AG09309 (cell line): Measurements from ENCODE around the gene STAT6.

Experiments used
- DNase-seq: peaks from one replicate; pipeline ENCODE4 v3.0.0-alpha.2; 2010; ENCODE audit warnings: low read depth
- H3K4me3 ChIP-seq: 2 replicates; pipeline ENCODE4 v1.5.1; 2011; ENCODE audit warnings: mild to moderate bottlenecking, low read depth, low read length, moderate library complexity; ENCODE audit not compliant: control insufficient read depth
- TF ChIP-seq, protein P1 (sequence below): IDR thresholded peaks from 2 replicates; pipeline ENCODE4 v1.5.1; 2011; ENCODE audit warnings: mild to moderate bottlenecking, low read depth, low read length, inconsistent platforms; ENCODE audit not compliant: insufficient read depth, control insufficient read depth; ENCODE audit errors: missing control alignments

STAT6 gene

DNA sequence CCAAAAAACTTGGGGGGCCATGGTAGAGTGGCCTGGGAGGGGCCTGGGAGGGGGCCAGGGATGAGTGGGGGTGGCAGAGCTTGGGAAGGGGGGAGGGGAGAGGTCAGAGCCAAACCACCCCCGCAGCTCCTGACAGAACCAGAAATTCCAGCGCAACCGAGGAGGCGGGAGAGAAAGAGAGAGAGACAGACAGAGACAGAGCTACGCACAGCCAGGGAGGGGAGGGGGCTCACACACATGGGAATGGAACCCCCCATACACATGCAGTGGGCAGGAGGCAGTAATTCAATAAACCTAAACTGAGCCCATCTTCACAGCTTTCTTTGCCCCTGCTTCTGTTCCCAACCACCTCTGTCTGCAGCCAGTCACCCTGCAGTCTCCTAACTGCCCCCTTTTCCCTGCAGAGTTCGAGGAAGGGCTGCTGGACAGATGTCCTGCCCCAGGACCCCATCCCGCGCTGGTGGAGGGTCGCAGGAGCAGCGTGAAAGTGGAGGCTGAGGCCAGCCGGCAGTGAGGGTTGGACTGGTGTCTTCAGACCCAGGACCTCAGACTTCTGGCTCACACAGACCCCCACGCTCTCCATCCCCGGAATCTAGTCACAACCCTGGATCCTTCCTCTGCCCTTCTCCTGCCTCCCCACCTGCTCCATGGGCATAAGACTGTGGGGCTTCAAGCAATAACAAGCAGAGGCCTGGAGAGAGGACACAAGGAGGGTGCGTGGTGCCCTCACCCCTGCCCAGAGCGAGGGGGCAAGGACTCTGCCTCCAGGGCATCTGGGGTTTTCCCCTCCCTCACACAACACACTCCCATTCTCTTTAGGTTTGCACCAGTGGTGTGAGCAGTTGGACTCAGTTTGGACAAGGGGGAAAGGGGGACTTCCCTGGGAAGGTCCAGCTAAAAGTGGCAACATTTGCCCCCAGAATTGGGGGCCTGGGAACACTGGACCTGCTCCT, 16.7 kb downstream of the STAT6 start:
- TF ChIP-seq, protein P1, sequence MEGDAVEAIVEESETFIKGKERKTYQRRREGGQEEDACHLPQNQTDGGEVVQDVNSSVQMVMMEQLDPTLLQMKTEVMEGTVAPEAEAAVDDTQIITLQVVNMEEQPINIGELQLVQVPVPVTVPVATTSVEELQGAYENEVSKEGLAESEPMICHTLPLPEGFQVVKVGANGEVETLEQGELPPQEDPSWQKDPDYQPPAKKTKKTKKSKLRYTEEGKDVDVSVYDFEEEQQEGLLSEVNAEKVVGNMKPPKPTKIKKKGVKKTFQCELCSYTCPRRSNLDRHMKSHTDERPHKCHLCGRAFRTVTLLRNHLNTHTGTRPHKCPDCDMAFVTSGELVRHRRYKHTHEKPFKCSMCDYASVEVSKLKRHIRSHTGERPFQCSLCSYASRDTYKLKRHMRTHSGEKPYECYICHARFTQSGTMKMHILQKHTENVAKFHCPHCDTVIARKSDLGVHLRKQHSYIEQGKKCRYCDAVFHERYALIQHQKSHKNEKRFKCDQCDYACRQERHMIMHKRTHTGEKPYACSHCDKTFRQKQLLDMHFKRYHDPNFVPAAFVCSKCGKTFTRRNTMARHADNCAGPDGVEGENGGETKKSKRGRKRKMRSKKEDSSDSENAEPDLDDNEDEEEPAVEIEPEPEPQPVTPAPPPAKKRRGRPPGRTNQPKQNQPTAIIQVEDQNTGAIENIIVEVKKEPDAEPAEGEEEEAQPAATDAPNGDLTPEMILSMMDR, result no peak
- no peak overlapping the region for H3K4me3 ChIP-seq
- DNase-seq, result no peak

DNA sequence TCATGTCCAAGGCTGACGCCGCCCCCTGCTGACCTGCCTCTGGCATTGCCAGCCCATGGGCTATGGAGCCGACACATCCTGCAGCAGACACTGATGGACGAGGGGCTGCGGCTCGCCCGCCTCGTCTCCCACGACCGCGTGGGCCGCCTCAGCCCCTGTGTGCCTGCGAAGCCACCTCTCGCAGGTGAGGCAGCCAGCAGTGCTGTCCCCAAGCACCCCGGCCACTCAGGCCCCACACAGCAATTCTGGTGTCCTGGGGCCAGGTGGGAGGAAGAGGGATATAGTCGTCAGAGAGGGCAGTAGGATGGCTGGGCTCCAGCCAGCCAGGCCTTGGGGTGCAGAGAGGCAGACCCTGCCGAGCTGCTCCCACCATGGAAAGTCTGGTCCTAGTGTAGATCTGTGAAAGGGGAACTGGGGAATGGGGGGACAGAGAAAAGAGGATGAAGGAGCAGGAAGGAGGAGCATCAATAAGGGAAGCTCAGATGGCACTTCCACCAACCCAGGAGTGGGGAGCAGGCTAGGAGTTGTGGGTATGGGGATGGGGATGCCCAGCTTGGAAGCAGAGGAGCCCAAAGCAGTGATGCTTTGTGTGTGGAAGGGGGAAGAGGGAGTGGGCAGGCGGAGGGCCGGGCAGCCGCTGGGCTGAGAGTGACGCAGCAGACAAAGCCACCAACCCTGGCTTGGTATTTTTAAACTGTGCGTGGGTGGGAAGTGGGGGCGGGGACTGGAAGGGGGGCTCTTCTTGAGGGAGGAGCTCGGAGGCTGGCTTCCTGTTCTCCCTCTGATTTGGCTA, 17.6 kb downstream of the STAT6 start:
- no peak overlapping the region for H3K4me3 ChIP-seq
- TF ChIP-seq, protein P1, result peak; percentile 66
- peak; percentile 62 for DNase-seq

DNA sequence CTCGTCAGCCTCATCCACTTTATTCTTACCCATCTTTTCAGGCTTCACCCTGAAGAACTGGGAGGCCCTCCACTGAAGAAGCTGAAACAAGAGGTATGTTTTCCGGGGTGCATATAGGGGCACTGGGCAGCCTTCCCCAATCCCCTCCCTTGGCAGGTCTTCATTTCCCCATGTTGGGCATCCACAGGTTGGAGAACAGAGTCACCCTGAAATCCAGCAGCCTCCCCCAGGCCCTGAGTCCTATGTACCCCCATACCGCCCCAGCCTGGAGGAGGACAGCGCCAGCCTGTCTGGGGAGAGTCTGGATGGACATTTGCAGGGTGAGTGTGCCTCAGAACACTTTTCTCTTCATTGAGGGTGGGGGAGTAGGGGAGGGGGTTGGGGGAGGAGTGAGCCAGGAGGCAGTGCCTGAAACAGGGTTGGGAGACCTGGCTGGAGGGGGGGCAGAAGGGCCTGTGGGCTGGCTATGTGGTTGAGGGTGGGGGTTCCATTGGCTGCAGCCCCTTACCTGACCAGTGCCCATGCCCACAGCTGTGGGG, 18.2 kb downstream of the STAT6 start:
- DNase-seq, result no peak
- no peak overlapping the region; the same call in 1 of the 2 replicates for H3K4me3 ChIP-seq
- TF ChIP-seq, protein P1, result no peak

DNA sequence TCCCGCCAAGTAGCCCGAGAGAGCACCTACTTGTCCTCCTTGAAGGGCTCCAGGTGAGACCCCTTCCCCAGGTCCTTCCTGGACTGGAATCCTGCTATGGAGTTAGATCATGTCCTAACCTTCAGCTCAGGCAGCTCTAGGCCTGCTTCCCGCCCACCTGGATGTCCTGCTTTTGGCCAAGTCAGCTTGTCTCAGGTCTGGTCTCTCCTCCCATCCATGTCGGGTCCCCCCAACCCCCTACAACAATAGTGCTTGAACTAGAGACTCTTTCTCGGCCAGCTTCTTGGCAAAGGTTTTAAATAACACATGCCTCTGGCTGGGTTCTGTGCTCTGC, 18.7 kb downstream of the STAT6 start:
- no peak overlapping the region for H3K4me3 ChIP-seq
- DNase-seq, result no peak
- TF ChIP-seq, protein P1, result no peak

DNA sequence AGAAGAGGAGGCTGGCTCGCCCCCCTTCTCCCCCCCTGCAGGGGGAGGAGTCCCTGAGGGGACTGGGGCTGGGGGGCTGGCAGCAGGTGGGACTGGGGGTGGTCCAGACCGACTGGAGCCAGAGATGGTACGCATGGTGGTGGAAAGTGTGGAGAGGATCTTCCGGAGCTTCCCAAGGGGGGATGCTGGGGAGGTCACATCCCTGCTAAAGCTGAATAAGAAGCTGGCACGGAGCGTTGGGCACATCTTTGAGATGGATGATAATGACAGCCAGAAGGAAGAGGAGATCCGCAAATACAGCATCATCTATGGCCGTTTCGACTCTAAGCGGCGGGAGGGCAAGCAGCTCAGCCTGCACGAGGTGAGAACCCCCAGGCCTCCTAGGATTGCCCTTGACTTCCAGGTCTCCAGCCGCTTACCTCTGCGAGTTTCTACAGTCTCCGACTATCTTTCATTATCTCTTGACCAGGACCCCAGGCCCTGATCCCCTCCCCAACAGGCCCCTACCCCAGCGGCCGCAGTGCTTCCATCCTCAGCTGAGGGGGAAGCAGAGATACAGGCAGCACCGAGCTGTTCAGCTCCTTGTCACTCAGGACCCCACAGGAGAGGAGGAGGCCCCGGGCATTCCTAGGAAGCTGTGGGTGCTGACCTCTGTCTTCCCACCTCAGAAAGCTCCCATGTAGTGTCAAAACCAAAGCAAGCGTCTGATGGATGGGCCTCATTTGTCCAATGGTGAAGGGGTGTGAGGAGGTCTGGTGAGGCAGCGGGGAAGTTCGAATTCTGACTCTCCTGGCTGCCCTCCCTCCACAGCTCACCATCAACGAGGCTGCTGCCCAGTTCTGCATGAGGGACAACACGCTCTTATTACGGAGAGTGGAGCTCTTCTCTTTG, 19.3 kb downstream of the STAT6 start:
- TF ChIP-seq, protein P1, result no peak
- no peak for DNase-seq
- H3K4me3 ChIP-seq, result peak overlapping the region; percentile 86
